AG04449 (cell line): ENCODE measurements around the gene MRPL28.
A peak's percentile ranks its signal among the peaks of the same experiment; 100 is the strongest.

Experiments
- CTCF ChIA-PET: fragments of 350-600 bp; formaldehyde crosslinking; extraction: SDS; loops from one replicate; lab custom pipeline; 2021; ENCODE audit warnings: antibody characterized with exemption; lab: Yijun Ruan, JAX
- POLR2A ChIA-PET: fragments of 400-600, 350-600 bp; formaldehyde crosslinking; extraction: SDS; loops from one replicate; lab custom pipeline; 2020; ENCODE audit warnings: antibody characterized with exemption, inconsistent platforms; lab: Yijun Ruan, JAX
- DNase-seq: peaks from one replicate; pipeline ENCODE4 v3.0.0-alpha.2; 2010; ENCODE audit warnings: low read depth, low spot score
- H3K4me3 ChIP-seq: 2 replicates; pipeline ENCODE4 v1.5.1; 2011; ENCODE audit warnings: low read depth, mild to moderate bottlenecking, control low read depth, low read length
- TF ChIP-seq, protein P1 (sequence below): IDR thresholded peaks from one replicate; pipeline ENCODE4 v1.5.1; 2011; ENCODE audit warnings: mild to moderate bottlenecking, moderate library complexity, low read length, control low read depth, inconsistent platforms; ENCODE audit not compliant: insufficient read depth; ENCODE audit errors: missing control alignments

MRPL28 gene

DNA sequence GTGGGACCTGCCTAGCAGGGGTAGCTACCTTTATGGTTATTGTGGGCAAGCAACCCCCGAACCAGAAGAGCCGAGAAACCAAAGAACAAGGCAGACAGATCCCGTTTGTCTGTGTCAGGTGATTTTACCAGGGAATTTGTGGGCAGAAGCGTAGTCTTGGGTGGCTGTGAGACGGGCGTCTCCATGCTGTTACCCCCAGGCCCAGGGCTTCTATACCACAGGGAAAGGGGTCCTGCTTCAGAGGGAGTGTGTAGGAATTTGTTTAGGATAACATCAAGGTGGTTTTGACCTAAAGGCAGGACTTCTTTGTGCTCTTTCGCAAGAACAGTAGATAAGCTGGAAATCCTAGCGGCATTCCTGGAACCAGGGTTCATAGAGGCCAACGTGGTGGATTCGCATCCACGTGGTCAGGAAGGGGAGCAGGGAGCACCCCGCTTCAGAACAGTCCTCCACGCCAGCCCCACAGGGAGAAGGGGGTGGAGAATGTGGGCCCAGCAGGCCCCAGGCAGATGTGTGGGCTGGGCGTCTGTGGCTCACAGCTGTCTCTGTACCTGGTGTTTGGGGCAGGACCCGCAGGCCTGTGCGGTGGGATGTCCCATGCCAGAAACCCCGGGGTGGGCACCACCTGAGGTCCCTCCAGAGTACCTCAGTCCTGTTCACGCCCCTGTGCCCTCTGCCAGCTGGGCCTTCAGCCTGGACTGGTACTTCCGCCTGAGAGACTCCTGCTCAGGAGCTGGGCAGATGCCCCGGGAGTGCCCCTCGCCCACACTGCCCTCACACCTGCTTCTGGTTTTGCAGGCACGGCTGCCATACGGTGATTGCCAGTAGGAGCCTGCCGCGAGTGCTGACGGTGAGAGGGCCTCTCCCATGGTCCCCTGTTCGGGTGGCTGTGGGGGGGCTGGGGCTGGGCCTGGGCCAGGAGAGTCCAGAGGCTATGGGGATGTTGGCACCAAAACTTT is 35.5 kb upstream of the MRPL28 start:
- DNase-seq, result no peak
- ChIA-PET CTCF (no interaction called here), POLR2A (interaction anchor here (0.6 kb wide), 1 partner anchor 178 kb away, joined by 6 read pairs; no protein-coding TSS in a partner anchor)
- no peak overlapping the region for H3K4me3 ChIP-seq
- TF ChIP-seq, protein P1, sequence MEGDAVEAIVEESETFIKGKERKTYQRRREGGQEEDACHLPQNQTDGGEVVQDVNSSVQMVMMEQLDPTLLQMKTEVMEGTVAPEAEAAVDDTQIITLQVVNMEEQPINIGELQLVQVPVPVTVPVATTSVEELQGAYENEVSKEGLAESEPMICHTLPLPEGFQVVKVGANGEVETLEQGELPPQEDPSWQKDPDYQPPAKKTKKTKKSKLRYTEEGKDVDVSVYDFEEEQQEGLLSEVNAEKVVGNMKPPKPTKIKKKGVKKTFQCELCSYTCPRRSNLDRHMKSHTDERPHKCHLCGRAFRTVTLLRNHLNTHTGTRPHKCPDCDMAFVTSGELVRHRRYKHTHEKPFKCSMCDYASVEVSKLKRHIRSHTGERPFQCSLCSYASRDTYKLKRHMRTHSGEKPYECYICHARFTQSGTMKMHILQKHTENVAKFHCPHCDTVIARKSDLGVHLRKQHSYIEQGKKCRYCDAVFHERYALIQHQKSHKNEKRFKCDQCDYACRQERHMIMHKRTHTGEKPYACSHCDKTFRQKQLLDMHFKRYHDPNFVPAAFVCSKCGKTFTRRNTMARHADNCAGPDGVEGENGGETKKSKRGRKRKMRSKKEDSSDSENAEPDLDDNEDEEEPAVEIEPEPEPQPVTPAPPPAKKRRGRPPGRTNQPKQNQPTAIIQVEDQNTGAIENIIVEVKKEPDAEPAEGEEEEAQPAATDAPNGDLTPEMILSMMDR, result no peak

DNA sequence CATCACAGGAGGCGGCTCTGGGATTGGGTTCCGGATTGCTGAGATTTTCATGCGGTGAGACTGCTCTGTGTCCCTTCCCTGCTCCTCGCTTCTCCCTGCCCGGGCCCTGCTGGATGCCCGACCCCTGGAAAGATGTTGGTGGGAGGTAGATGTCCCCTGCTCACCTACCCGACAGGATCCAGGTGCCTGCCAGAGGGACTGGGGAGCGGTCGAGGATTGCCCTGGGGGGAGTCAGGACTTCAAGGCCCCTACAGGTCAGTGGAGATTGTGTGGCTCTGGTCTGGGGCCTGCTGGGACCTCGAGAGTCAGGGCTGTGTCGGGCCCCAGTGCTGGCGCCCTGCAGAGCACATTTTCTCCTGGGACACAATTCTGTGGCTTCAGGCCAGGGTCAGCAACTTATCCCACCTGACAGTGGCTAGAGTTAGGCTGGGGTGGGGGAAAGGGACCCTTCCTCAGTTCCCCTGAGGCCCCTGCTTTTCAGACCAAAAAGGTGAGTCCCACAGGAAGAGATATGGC is 34.7 kb upstream of the MRPL28 start:
- CTCF ChIA-PET, result no interaction called here
- TF ChIP-seq, protein P1, result no peak
- H3K4me3 ChIP-seq, result no peak overlapping the region
- no peak for DNase-seq
- POLR2A ChIA-PET, result no interaction called here

- CTCF ChIA-PET, result interaction anchor here (1.0 to 1.8 kb wide), 2 partner anchors 13 to 22 kb away, joined by 4 to 5 read pairs; no protein-coding TSS in a partner anchor
These were observed 31.4 kb upstream of the MRPL28 start, which contains the start of gene DECR2 for GRCh38 chr16:401468-402348. DECR2 (plus strand) TSS chr16:401885; CDS start chr16:401964, 79 bp downstream.

DNA sequence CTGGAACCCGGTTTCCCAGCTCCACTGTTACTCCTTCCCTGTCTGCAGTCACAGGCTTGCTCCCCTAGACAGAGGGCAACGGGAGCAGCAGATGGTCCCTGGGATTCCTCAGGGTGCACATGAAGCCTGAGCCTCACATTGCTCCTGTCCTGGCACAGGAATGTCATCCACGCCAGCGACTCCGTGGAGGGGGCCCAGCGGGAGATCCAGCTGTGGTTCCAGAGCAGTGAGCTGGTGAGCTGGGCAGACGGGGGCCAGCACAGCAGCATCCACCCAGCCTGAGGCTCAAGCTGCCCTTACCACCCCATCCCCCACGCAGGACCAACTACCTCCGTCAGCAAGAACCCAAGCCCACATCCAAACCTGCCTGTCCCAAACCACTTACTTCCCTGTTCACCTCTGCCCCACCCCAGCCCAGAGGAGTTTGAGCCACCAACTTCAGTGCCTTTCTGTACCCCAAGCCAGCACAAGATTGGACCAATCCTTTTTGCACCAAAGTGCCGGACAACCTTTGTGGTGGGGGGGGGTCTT is 29.8 kb upstream of the MRPL28 start:
- POLR2A ChIA-PET, result no interaction called here
- TF ChIP-seq, protein P1, result no peak

More at GRCh38 chr16:401468-402348, 31.4 kb upstream of the MRPL28 start, which contains the start of gene DECR2:
- POLR2A ChIA-PET, result interaction anchor here (0.8 to 1.5 kb wide), 3 partner anchors 19 to 126 kb away, joined by 3 to 6 read pairs (median 3); partner anchors contain the start of genes CAPN15 and MRPL28
- H3K4me3 ChIP-seq, result peak within 1 kb of the TSS; percentile 81
- DNase-seq, result no peak
- TF ChIP-seq, protein P1, result peak; percentile 71

DNA sequence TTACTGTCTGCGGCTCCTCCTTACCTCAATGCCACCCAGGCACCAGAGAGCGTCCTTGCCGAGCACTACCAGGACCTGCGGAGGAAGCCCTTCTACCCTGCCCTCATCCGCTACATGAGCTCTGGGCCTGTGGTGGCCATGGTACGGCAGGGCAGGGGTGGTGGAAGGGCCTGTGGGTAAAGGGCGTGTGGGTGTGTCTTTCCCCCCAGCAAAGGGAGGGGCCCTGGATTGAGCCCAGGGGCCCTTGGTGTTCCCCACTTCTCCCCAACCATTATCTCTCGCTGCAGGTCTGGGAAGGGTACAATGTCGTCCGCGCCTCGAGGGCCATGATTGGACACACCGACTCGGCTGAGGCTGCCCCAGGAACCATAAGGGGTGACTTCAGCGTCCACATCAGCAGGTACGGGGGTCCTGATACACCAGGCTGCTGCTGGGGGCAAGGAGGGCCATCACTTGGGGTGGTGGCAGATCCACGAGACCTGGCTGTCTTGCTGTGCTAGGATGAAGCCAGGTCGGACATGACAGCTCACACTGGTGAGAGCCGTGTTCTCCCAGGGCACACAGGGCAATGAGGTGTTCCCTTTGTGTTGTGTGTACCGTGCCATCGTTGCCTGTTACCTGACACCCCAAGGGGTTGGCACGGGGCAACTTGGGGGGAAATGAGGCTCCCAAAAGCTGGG is 29.1 kb upstream of the MRPL28 start:
- no peak for DNase-seq
- POLR2A ChIA-PET, result no interaction called here
- no peak overlapping the region for H3K4me3 ChIP-seq
- TF ChIP-seq, protein P1, result no peak
- CTCF ChIA-PET, result no interaction called here

More for the DNA sequence above, 29.8 kb upstream of the MRPL28 start:
- peak overlapping the region; percentile 76 for H3K4me3 ChIP-seq
- DNase-seq, result no peak
- CTCF ChIA-PET, result interaction anchor here (0.6 kb wide), 1 partner anchor 8 kb away, joined by 3 read pairs; no protein-coding TSS in a partner anchor
